ENCODE measurements around the gene LSM14B.

LSM14B gene

DNA sequence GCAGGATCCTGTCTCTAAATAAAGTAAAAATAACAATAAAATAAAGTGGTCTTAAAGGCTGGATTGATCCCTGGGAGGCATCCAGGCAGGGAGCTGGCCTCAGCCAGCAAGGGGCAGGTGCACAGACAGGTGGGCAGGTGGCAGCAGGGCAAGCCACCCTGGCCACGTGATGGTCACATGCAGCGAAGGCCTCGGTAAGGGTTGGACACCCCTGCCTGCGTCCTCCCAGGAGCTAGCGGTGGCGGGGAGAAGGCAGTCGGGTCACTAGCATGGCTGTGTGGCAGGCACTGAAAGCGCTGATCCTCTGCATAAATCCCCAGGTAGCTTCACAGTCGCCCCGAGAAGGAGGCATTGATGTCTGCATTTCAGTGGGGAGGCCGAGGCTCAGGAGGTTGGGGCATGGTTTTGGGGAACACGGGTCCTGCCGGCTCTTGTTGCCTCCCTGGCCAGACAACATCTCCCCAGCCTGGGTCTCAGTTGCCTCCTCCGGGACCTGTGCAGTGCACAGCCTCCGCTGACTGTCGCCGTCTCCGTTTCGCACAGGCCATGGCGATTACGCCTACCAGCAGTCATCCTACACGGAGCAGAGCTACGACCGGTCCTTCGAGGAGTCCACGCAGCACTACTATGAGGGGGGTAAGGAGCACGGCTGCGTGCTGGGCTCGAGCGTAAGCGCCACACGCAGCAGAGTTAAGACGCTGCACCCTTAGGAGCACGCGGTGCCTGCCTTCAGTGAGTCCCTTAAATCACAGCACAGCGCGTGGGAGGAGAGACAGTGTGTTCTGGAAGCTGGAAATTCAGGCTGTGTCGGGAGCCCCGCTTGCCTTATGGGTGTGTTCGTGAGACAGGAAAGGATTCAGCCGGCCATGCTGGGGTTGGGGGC lies 42.8 kb downstream of the LSM14B start:
- no peak for DNase-seq

DNA sequence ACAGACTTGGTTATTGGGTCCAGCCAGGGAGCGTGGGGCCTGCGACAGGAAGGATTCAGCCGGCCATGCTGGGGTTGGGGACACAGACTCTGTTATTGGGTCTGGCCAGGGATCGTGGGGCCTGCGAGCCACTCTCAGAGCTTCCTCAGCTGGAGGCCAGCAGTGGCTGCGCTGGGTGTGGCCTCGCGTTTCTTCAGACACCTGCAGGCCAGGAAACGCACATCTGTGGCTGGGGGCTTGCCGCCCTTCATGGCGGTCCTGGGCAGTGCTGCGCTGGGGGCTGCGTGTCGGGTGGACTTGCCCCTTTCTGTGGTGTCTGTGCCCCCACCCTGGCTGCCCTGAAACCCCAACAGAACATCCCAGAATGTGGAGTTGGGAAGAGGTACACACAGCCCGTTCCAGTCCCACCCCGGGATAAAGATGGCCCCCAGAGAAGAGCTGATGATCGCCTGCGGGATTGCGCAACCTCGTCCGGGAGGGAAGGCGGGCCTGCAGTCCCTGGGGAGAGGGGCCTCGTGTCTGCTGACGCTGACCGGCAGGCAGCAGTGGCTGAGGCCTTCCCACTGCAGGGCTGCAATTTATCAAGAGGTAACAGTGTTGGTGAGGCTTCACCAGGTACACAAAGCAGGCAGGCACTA lies 43.6 kb downstream of the LSM14B start:
- DNase-seq, result no peak

DNA sequence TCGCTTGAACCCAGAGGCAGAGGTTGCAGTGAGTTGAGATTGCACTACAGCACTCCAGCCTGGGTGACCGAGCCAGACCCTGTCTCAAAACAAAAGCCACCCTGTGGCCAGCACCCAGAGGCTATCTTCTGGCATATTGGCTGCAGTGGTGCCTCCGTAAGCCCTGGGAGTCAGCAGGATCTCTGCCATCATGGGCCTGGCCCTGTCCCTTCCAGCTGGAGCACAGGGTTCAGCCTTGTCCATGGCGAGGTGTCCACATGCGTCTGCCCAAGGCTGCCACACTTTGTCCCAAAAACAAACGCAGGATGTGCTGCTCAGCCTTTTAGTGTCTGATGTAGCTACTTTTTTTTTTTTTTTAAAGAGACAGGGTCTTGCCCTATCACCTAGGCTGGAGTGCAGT lies 45.2 kb downstream of the LSM14B start:
- no peak for DNase-seq

DNA sequence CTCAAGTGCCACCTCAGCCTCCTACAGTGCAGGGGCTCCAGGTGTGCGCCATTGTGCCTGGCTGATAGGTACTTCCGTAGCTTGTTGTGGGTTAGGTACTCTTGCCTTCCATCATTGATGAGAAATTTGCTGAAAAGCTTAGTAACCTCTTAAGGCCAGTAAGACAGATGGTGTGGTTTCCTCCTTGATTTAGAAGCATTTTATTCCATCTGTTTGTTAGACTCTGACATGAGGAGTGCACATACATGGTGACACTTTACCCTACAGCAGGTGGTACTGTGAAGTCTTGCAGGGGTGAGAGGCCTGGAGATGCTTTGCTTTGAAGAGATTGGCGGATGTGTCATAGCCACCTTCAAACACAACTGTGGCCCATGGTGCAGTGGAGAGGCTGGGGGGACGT lies 45.8 kb downstream of the LSM14B start:
- DNase-seq, result no peak

DNA sequence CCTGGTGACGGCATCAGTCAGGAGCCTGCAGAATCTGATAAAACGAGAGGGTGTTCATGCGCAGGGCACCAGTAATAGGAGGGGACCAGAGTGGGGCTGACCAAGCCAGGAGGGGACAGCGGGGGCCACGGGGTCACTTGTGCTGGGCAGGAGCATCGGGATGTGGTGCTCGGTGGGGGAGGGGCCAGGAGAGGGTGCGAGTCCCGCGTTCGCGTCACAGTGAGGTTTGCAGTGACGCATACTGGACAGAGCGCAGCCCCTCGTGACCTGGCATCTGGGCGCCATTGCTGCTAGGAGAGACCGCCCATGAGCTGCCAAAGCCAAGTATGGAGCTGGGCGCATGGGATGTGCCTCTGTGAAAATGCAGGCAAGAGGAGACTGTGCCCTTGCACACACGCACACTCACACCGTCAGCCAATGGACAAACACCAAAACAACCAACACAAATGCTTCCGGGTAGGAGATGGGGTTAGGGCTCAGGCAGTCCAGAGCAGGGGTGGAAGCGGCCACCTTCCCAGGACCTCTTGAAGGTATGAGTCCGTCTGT lies 46.7 kb downstream of the LSM14B start:
- no peak for DNase-seq

DNA sequence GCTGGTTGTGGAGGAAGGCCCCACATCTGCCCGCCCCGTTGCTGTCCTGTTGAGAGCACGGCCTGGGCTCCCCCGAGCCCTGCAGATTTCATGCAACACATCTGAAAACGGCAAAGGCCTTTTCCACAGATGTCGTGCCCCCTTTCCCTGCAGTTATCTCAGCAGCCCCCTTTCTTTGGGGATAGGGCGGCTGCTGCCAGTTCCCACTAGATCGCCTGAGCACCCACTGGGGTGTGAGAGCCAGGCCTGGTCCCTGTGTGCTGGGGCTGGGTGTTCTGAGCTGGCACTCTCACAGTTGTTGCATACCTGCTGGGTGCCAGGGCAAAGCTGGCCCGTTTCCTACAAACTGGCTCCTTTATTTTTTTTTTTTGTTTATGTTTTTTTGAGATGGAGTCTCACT lies 48.3 kb downstream of the LSM14B start:
- DNase-seq, result no peak

DNA sequence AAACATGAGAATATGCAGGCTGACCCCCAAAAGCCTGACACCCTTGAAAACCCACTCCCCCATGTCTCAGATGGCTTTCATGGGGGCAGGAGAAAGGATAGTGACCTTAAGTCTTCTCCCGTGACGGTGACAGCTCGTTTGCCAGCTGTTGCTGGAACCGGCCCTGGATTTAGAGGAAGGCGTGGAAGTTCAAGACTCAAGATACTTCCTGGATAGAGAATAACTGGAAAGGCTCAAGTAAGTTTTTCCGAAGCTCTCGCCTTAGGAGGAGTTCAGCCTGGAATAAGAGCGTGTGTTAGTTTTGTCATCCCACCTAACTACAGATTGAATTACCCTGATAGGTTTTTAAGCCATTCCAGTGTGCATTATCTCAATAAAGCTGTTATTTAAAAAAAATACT lies 49.0 kb downstream of the LSM14B start:
- DNase-seq, result no peak

DNA sequence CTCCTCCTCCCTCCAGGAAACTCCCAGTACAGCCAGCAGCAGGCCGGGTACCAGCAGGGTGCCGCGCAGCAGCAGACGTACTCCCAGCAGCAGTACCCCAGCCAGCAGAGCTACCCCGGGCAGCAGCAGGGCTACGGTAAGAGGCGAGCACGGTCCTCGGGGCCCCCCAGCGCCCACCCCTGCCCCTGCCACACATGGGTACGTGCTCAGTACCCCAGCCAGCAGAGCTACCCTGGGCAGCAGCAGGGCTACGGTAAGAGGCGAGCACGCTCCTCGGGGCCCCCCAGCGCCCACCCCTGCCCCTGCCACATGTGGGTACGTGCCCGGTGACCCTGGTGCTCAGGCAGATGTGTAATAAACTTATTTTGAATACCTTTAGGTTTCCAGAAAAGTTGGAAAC lies 50.4 kb downstream of the LSM14B start:
- no peak for DNase-seq

DNA sequence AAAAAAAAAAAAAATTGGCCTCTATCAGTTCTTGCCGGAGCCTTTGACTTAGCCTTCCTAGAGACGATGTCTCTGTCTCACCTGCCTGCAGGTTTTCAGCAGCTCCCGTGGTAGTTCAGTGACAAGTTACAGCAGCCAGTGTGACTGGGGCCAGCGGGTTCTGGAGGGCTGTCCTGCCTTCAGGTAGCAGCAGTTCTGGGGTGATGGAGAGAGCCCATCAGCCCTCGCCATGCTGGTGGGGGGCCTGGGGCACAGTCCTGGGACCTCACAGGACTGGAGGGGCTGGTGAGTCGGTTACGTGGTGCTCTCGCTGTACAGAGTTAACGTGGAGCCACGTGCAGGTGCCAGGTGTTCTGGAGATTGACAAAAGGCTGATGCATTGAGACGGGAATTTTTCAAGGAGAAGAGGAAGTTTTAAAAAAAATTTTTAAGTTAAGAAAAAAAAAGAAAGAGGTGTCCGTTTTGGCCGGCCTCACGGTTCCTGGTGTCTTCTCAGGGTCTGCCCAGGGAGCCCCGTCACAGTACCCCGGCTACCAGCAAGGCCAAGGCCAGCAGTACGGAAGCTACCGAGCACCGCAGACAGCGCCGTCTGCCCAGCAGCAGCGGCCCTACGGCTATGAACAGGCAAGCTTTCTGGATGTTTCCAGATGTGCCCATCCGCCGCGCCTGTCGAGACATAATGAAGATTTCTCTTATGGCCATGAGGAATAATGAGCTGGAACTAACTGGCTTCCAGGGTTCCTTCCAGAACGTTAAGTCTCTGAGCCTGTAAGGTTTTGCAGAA lies 51.9 kb downstream of the LSM14B start:
- no peak for DNase-seq

DNA sequence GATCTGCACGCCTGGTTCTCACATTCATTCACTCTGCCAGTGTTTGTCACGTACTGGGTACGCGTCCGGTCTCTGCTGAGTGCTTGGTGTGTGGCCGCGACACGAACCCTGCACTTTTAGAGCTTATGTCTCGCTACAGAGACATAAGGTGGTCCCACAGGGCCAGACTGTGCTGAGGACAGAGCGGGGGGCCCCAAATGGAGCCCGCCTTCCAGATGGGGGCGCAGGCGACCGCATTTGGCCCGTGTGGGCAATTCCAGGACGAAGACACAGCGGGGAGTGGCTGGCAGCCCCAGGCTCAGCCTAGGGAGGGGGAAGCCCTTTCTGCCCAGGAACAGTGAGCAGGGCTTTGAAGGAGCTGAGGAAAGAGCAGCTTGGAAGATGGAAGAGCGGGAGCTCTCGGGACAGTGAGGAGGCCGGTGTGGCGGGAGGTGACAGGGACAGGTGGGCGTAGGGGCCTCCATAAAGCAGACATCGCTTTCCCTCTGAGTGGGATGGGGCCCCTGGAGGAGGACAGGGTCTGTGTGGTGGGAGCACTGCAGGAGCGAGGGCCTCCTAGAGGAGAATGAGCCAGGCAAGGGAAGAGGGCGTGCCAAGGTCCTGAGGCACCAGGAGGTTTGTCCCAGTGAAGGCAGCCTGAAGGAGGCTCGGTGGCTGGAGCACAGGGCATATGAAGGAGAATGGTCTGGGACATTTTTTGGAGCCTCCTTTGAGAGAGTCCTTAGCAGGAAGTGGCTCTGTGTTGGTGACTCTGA lies 52.8 kb downstream of the LSM14B start:
- no peak for DNase-seq

DNA sequence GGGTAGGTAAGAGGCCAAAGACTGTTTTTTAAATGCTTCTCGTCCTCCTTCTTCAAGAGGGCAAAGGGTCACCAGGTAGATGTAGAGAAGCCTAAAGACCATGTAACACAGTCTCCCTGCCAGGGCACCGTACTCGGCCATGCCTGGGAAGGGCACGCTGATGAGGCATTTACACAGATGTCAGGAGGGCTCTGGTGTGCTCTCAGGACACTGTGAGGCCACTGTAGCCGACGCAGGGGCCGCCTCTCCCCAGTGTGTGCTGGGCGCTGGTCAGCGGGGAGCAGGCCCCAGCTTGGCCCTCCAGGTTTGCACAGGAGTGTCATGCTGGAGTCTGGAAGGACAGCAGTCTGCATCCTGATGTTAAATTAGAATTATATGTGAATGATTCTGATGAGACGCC lies 53.4 kb downstream of the LSM14B start:
- DNase-seq, result no peak

DNA sequence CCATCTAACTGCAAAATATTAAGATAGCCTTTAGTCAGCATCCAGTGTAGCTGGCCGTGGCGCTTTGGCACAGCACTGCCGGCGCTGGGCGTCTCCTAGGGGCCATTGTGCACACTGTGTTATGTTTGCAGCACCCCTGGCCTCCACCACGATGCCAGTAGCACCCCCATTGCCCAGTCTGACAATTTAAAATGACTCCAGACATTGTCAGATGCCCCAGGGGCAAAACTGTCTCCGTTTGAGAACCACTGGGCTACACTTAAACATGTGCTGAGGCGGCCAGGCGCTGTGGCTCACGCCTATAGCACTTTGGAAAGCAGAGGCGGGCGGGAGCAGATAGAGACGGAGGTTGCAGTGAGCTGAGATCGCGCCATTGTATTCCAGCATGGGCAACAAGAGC lies 54.6 kb downstream of the LSM14B start:
- DNase-seq, result no peak

DNA sequence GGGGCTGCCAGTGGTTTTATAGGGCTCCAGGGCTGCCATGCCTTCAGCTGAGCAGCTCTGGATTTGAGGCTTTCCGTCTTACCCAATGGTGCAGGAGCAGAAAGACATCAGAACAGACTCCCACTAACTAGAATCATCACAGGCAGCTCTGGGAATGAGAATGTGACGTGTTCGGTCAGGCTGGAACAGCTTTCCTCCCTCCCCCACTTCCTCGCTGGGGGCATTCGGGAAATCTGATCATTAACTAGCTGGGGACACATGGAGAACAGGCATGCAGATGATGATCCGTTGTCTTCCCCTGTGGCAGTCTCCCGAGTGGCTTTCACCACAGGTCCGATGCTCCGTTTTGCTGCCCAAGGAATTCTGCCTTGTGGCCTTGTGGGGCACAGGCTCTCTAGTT lies 55.0 kb downstream of the LSM14B start:
- DNase-seq, result no peak

DNA sequence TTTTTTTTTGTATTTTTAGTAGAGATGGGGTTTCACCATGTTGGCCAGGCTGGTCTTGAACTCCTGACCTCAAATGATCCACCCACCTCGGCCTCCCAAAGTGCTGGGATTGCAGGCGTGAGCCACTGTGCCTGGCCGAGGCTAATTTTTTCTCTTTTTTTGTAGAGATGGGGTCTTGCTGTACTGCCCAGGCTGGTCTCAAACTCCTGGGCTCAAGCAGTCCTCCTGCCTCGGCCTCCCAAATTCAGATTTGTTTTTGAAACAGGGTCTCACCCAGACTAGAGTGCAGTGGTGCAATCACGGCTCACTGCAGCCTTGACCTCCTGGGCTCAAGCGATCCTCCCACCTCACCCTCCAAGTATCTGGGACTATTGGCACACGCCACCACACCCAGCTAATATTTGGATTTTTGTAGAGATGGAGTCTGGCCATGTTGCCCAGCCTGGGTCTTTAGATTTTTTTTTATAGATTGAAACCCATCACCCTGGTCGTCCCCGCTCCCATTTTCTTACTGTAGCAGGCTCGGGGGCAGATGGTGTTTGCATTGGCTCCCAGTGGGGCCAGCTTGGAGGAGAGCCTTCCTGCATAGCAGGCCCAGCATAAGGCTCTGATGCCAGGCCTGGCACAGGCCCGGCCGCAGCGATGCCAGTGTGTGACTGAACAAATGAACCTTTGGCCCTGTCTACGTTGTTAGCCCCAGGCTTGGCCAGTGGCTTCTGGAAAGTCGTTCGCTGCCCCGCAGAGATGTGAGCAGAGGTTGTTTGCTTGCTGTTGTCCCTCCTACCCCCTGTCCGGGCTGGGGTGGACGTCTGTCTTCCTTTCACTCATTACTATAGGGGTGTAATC lies 56.3 kb downstream of the LSM14B start:
- DNase-seq, result no peak

DNA sequence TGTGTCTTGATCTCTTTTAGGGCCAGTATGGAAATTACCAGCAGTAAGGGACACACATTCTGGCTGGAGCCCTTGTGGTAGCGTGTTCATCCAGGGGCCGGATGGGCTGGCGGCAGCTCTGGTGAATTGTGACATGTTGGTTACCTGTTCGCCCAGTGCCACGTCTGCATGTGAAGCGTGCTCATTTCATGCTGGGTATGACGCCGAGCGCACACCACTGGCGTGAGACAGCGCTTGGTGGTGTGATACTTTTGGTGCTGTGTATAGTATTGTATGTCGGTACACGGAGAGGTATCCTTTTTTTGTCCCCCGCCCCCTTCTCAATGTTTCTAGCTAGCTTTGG lies 56.9 kb downstream of the LSM14B start:
- no peak for DNase-seq

DNA sequence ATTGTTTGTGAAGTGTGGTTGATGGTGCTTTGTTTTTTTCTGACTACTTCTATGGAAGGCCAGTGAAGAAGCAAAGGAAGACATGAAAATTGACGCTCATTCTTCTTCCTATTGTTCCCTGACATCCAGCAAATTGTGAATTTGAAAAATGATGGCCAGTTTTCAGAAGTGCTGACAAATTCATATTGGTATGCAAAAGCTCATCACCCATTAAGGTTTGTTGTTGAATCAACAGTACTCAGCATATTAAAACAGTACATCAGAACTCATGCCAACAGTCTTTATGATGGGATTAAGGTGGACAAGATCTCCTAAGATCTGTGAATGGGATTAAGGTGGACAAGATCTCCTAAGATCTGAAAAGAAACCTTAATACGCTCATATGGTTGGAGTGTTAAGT lies 59.5 kb downstream of the LSM14B start:
- DNase-seq, result no peak

DNA sequence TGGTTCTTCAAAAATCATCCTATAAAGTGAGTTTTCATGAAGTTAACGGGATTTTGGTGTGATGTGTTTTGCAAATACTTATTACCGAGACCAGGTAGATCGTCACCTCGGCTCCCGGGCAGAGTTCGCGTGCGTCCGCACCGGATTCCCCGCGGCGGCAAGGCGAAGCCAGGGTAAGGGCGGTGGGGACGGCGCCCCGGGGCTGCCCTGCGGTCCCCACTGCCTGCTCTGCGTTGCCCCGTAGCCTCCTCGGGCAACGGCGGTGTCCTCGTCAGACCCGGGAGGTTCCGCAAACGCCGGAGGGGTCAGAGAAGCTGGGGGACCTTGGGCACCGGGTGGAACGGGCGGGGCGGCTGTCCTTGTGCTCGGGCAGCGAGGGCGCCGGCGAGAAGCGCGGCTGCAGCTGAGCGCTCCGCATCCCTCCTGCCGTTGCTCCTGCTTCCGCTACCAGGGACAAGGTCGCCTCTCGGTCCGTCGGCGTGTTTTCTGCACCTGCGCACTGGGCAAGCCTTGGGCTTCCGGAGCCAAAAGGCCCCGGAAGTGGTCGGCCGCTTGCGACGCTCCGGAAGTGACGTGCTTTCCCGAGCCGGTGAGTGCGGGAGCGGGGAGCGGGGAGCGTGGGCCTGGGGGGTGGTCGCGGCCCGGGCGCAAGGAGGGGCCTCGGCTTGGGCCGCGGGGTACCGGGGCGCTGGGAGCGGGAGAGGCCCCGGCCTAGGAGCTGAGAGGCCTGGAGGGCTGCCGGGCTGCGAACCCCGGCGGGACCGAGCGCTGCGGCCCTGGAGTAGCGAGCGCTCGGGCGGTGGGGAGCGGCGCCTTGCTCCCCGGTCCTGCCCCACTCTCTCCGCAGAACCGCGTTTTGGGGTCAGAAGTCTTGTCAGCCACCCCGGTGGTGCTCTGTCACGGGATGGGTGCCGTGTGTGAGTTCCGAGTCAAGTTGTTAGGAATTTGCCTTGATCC lies 60.5 kb downstream of the LSM14B start, which contains the start of gene MTG2:
TSS of gene MTG2 (plus strand) at position 560 of the 957 bp plus-strand sequence. CDS start 10,393 bp downstream, outside the sequence.
- DNase-seq, result peak; percentile 99

DNA sequence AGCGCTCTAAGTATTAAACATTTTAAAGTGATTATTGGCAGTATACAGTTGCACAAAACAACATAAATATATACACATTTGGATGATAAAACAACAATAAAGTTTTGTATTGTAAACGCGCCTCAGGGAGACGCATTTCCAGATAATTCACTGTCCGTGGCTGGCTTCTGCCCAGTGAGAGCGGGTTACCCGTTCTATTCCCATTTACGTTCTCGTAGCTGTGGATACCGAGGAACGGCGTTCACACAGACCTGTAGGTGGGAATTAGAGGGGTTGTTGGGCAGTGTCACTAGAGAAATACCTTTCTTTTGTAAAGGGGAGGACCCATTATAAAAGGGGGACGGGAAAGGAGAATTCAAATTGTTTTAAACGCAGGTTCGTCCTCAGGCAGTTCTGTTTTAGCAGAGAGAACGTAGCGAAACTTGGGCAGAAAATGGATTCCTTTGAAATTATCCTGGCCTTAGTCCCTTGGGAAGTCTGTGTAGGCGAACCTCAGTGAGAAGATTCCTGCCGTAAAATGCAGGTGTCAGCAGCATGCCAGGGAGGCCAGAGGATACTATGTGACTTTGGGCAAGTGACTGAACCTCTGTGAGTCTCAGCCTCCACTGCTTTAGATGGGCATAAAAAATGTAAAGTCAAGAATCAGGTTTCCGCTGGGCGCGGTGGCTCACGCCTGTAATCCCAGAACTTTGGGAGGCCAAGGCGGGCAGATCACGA lies 61.3 kb downstream of the LSM14B start:
- DNase-seq, result no peak
